EH (cell line): ENCODE results near the gene POF1B.

Experiments used
- DNase-seq: peaks from one replicate; pipeline ENCODE4 v3.0.0-alpha.2; 2015; ENCODE audit warnings: low read depth

Gene POF1B

DNA sequence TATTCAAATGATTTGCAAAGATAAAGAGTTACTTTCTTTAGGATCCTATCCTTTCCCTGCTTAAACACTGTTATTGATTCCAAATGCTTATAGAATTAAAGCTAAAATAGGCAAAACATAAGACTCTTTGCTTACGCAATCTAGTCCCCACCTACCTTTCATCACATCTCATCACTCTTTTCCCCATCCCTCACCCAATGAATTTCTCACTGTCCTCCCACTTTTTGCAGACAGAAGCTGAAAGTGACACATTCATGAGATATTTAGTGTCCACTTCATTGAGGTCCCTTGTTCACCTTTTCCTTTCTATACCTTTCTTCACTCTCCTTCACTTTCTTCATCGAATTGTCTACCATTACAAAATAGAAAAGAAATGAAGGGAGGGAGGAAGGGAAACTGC is 136.3 kb downstream of the POF1B start:
- DNase-seq = no peak
